Esophagus squamous epithelium (tissue), 4 donors: ENCODE results near the gene ALAS2.

Source experiments
- CTCF ChIP-seq, 6 experiments: fragments of 450-650 bp in 4 of 6; fragments of 200-600 bp in 2 of 6; sonication (generic) in 2 of 6; IDR thresholded peaks; one replicate each; pipeline ENCODE4 v1.5.1; 2016 to 2019; ENCODE audit warnings: antibody characterized with exemption in 6 of 6, mild to moderate bottlenecking in 4 of 6, moderate library complexity in 4 of 6
- POLR2A ChIP-seq, 4 donors: fragments of 450-650 bp; IDR thresholded peaks; one replicate each; pipeline ENCODE4 v1.6.1; 2017; ENCODE audit warnings: antibody characterized with exemption in 4 of 4, mild to moderate bottlenecking in 4 of 4, moderate library complexity in 3 of 4

GRCh38 chrX:55074851-55075467 lies 44.2 kb upstream of the ALAS2 start, which contains the start of gene PAGE2B:
- no peak for TF ChIP-seq CTCF (IDR thresholded peaks at IDR 0.05)
- TF ChIP-seq POLR2A (IDR thresholded peaks at IDR 0.05) = no peak
